NB4 (cell line): ENCODE data around the gene PCDH17.

Source experiments
- POLR2A ChIP-seq: IDR thresholded peaks from 2 replicates; pipeline ENCODE4 v1.6.1; 2011; ENCODE audit warnings: mild to moderate bottlenecking; ENCODE audit not compliant: insufficient read length; ENCODE audit errors: extremely low read depth
- TF ChIP-seq, protein P1 (sequence below): IDR thresholded peaks from one replicate; pipeline ENCODE4 v1.5.1; 2012; ENCODE audit warnings: low read depth, low read length
- TF ChIP-seq, protein P2 (sequence below): IDR thresholded peaks from 2 replicates; pipeline ENCODE4 v1.6.1; 2011; ENCODE audit warnings: low read depth, low read length

DNA sequence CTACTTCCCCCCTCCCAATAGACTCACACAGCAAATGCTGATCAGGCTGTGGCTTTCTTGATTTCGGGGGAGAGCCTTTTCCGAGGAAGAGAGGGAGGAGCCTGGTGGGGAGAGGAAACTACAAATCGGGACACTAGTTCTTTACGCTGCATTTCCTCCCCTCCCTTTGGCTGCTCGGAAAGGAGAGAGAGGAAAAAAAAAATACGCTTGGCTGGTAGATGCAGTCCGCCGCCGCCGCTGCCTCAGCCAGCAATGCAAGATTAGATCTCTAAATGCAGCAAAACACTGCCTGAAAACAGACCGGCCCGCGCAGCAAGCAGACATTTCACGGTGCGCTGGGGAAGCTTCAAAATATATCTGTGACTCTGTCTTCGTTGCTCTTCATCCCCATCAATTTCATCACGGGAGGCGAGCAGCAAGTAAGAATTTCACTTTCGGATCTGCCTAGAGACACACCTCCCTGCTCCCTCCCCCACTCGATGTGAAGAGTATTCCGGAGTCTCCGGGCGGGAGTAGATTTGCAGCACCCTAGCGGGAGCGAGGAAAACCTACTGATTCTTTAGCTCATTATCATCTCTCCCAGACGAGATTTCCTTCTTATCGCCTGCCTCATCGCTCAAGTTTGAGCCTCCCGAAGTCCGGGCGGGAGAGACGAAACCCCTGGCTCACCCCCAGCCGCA, at the start of gene PCDH17:
- TF ChIP-seq, protein P1, sequence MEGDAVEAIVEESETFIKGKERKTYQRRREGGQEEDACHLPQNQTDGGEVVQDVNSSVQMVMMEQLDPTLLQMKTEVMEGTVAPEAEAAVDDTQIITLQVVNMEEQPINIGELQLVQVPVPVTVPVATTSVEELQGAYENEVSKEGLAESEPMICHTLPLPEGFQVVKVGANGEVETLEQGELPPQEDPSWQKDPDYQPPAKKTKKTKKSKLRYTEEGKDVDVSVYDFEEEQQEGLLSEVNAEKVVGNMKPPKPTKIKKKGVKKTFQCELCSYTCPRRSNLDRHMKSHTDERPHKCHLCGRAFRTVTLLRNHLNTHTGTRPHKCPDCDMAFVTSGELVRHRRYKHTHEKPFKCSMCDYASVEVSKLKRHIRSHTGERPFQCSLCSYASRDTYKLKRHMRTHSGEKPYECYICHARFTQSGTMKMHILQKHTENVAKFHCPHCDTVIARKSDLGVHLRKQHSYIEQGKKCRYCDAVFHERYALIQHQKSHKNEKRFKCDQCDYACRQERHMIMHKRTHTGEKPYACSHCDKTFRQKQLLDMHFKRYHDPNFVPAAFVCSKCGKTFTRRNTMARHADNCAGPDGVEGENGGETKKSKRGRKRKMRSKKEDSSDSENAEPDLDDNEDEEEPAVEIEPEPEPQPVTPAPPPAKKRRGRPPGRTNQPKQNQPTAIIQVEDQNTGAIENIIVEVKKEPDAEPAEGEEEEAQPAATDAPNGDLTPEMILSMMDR: no peak
- TF ChIP-seq POLR2A: no peak
- TF ChIP-seq, protein P2, sequence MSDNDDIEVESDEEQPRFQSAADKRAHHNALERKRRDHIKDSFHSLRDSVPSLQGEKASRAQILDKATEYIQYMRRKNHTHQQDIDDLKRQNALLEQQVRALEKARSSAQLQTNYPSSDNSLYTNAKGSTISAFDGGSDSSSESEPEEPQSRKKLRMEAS: no peak
